Lower leg skin (tissue), 3 donors: ENCODE data around the gene LRFN2.

Experiments used
- POLR2A ChIP-seq, 2 donors: fragments of 450-650 bp; IDR thresholded peaks; one replicate each; pipeline ENCODE4 v1.6.1; 2016 to 2017; ENCODE audit warnings: antibody characterized with exemption in 2 of 2, mild to moderate bottlenecking in 1 of 2, moderate library complexity in 1 of 2
- TF ChIP-seq, protein P1 (sequence below), 3 donors: fragments of 450-650 bp; IDR thresholded peaks; one replicate each; pipeline ENCODE4 v1.5.1; 2016; ENCODE audit warnings: antibody characterized with exemption in 3 of 3, mild to moderate bottlenecking in 3 of 3, moderate library complexity in 2 of 3

DNA sequence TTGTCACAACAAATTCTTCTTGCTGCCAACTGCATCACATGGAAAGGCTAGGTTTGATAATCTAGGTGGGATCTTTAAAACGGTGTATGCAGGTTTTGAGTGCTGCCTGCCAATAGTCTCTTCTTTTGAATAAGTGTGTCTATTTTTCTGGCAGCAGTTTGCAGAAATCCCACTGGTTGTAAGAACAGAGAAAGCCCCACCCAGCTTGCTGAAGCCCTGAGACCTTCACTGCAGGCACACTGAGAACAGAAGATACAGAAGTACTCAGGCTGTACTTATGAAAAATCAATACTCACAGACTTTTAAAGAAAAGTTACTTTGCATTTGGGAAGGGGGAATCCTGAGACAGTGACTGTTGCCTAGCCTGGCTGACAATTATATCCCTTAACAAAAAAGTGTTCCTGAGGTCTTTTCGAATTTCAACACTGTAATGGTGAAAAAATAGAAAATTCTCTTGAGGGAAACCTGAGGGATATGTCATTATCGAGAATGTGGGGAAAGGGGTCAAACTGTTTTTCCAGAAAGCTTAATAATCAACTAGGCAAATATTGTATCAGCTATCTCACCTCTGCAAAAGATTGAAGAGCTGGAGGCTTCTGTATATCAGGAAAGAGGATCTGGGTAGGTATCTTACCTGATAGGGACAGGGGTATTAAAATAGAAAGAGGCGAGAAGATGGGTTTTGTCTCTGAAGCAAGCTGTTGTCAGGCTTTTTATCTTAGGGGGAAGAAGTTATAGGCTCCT is 199.9 kb downstream of the LRFN2 start:
- TF ChIP-seq, protein P1, sequence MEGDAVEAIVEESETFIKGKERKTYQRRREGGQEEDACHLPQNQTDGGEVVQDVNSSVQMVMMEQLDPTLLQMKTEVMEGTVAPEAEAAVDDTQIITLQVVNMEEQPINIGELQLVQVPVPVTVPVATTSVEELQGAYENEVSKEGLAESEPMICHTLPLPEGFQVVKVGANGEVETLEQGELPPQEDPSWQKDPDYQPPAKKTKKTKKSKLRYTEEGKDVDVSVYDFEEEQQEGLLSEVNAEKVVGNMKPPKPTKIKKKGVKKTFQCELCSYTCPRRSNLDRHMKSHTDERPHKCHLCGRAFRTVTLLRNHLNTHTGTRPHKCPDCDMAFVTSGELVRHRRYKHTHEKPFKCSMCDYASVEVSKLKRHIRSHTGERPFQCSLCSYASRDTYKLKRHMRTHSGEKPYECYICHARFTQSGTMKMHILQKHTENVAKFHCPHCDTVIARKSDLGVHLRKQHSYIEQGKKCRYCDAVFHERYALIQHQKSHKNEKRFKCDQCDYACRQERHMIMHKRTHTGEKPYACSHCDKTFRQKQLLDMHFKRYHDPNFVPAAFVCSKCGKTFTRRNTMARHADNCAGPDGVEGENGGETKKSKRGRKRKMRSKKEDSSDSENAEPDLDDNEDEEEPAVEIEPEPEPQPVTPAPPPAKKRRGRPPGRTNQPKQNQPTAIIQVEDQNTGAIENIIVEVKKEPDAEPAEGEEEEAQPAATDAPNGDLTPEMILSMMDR (IDR thresholded peaks at IDR 0.05): no peak
- no peak for TF ChIP-seq POLR2A (IDR thresholded peaks at IDR 0.05)
